H1 (cell line): Measurements from ENCODE around the gene CYP27C1. TPM values are rescaled to one million over a fixed set of nuclear protein-coding genes. Genes with fewer than 3 reads are reported as not detected.
A peak's percentile ranks its signal among the peaks of the same experiment; 100 is the strongest.

ENCODE experiments used
- POLR2A ChIP-seq, 2 experiments: IDR thresholded peaks; 1 replicate in 1 of 2; 2 replicates in 1 of 2; pipeline ENCODE4 v1.6.1; 2011; ENCODE audit warnings: low read depth in 2 of 2, low read length in 2 of 2, mild to moderate bottlenecking in 2 of 2; ENCODE audit errors: control extremely low read depth in 1 of 2
- SP1 ChIP-seq: IDR thresholded peaks from 2 replicates; pipeline ENCODE4 v1.6.1; 2011; ENCODE audit warnings: low read depth, low read length
- SRF ChIP-seq: IDR thresholded peaks from 2 replicates; pipeline ENCODE4 v1.6.1; 2011; ENCODE audit warnings: mild to moderate bottlenecking, low read depth, low read length, moderate library complexity
- polyA plus RNA-seq, 7 experiments: library from polyadenylated mRNA; depleted of rRNA in 3 of 7; stranded (reverse) in 5 of 7; unstranded in 2 of 7; fragments of >200 nt in 5 of 7; fragments of 200-250 nt in 2 of 7; gene quantifications; 1 replicate in 5 of 7; 2 replicates in 1 of 7; 4 replicates in 1 of 7; pipeline versions ENCODE4 v1.2.1 to v1.2.3, GENCODE V29; 2011 to 2013; ENCODE audit warnings: missing spikeins in 2 of 7, mixed read lengths in 2 of 7
- total RNA-seq: library from RNA; stranded (reverse); fragmentation: NEBNext Ultra II Directional; extraction: Animal tissue kit (Norgen Biotek cat#: 25700); gene quantifications from 2 replicates; pipeline ENCODE4 v1.2.1, GENCODE V29; 2021
- TF ChIP-seq, protein P1 (sequence below): fragments of 300-600 bp; sonication (generic); IDR thresholded peaks from 2 replicates; pipeline ENCODE4 v1.7.1; 2012; ENCODE audit warnings: low read length, moderate library complexity, mild to moderate bottlenecking, inconsistent platforms; ENCODE audit not compliant: insufficient replicate concordance

CYP27C1 gene
- total and polyA plus RNA-seq, 2 of the 8 experiments (the other 6 are each of a cell fraction or from before 2014, with no cell fraction given): 1.3 to 3.2 TPM

DNA sequence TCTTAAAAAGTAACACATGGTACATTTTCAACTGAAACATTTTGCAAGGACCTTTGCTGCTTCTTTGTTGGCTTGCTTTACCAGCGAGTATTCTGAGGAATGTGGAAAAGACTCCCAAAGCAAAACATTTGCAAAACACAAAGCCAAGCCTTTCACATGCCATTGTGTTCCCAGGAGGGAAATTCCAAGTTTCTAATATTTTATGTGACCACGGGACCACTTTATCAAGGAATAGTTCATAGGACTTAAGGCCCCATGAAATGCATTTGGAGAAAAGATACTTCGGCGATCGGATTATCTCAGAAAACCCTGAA lies 26.2 kb downstream of the CYP27C1 start (continued):
- TF ChIP-seq, protein P1, sequence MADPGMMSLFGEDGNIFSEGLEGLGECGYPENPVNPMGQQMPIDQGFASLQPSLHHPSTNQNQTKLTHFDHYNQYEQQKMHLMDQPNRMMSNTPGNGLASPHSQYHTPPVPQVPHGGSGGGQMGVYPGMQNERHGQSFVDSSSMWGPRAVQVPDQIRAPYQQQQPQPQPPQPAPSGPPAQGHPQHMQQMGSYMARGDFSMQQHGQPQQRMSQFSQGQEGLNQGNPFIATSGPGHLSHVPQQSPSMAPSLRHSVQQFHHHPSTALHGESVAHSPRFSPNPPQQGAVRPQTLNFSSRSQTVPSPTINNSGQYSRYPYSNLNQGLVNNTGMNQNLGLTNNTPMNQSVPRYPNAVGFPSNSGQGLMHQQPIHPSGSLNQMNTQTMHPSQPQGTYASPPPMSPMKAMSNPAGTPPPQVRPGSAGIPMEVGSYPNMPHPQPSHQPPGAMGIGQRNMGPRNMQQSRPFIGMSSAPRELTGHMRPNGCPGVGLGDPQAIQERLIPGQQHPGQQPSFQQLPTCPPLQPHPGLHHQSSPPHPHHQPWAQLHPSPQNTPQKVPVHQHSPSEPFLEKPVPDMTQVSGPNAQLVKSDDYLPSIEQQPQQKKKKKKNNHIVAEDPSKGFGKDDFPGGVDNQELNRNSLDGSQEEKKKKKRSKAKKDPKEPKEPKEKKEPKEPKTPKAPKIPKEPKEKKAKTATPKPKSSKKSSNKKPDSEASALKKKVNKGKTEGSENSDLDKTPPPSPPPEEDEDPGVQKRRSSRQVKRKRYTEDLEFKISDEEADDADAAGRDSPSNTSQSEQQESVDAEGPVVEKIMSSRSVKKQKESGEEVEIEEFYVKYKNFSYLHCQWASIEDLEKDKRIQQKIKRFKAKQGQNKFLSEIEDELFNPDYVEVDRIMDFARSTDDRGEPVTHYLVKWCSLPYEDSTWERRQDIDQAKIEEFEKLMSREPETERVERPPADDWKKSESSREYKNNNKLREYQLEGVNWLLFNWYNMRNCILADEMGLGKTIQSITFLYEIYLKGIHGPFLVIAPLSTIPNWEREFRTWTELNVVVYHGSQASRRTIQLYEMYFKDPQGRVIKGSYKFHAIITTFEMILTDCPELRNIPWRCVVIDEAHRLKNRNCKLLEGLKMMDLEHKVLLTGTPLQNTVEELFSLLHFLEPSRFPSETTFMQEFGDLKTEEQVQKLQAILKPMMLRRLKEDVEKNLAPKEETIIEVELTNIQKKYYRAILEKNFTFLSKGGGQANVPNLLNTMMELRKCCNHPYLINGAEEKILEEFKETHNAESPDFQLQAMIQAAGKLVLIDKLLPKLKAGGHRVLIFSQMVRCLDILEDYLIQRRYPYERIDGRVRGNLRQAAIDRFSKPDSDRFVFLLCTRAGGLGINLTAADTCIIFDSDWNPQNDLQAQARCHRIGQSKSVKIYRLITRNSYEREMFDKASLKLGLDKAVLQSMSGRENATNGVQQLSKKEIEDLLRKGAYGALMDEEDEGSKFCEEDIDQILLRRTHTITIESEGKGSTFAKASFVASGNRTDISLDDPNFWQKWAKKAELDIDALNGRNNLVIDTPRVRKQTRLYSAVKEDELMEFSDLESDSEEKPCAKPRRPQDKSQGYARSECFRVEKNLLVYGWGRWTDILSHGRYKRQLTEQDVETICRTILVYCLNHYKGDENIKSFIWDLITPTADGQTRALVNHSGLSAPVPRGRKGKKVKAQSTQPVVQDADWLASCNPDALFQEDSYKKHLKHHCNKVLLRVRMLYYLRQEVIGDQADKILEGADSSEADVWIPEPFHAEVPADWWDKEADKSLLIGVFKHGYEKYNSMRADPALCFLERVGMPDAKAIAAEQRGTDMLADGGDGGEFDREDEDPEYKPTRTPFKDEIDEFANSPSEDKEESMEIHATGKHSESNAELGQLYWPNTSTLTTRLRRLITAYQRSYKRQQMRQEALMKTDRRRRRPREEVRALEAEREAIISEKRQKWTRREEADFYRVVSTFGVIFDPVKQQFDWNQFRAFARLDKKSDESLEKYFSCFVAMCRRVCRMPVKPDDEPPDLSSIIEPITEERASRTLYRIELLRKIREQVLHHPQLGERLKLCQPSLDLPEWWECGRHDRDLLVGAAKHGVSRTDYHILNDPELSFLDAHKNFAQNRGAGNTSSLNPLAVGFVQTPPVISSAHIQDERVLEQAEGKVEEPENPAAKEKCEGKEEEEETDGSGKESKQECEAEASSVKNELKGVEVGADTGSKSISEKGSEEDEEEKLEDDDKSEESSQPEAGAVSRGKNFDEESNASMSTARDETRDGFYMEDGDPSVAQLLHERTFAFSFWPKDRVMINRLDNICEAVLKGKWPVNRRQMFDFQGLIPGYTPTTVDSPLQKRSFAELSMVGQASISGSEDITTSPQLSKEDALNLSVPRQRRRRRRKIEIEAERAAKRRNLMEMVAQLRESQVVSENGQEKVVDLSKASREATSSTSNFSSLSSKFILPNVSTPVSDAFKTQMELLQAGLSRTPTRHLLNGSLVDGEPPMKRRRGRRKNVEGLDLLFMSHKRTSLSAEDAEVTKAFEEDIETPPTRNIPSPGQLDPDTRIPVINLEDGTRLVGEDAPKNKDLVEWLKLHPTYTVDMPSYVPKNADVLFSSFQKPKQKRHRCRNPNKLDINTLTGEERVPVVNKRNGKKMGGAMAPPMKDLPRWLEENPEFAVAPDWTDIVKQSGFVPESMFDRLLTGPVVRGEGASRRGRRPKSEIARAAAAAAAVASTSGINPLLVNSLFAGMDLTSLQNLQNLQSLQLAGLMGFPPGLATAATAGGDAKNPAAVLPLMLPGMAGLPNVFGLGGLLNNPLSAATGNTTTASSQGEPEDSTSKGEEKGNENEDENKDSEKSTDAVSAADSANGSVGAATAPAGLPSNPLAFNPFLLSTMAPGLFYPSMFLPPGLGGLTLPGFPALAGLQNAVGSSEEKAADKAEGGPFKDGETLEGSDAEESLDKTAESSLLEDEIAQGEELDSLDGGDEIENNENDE: peak; percentile 23
- 0 out of 2 replicates have a peak, but pooled peaks have one; percentile 19 for TF ChIP-seq SP1
- TF ChIP-seq SRF: no peak
- TF ChIP-seq POLR2A (IDR thresholded peaks at IDR 0.05; ENCODE audit: control extremely low read depth in 1 of 2, low read depth in 2 of 2, low read length in 2 of 2): peak in 1 of 2 experiments; percentile 29; a peak in 1 of 3 replicates
